GM21423 (cell line): ENCODE data around the gene EFCAB8.
"Not testable (repeated sequence)": the region's sequence is repeated elsewhere in the genome, so short reads cannot be mapped to it uniquely, and the experiment has no call there.

ENCODE experiments used
- ATAC-seq: cut with Tn5 transposase; IDR thresholded peaks from one replicate; pipeline ENCODE4 v1.9.1; 2021; ENCODE audit warnings: mild to moderate bottlenecking, moderate library complexity; ENCODE audit not compliant: unreplicated experiment

Gene EFCAB8

DNA sequence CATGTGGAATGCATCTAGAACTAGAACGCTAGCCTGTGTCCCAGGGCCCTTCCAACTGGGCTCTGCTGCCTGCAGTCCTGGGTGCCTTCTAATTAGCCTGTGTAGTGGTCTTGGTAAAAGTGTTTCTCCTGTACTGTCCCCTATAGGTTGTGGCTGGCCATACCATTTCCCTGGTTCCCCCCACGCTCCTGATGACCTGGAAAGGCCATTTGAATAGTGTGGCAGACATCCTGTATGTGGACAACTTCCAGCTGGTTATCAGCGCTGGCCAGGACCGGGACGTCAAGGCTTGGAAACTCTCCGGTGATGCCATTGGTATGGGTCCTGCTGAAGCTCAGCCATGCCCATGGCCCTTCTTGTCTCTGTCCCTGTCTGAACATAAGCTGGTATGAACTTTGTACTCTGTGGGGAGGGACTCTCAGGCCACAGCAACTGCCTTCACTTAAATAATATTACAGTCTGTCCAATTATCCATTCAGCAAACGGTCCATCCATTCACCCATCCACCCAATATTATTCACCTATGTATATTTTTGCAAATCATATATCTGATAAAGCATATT lies 84.8 kb downstream of the EFCAB8 start:
- ATAC-seq: no peak

DNA sequence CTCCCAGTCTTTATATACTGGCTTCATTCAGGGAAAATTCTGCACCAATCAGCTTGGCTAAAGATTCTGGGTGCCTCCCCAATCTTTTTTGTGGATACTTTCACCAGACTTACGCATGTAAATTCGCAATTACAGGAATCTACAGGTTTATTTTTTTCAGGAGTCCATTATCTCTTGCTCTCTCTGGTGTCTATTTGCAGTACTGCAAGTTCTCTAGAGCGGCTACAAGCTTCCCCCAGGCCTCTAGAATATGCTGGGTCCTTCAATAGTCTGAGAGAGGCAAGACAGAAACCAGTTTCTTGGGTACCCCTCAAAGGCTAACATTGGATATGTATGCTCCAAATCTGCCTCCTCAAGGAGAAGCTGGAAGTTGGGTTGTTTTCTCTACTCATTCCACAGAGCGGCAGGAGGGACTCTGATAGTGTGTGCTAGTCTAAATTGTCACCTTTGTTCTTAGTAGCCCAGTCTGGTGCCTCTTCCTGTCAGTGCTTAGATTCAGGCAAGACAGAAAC lies 87.0 kb downstream of the EFCAB8 start:
- no peak for ATAC-seq

DNA sequence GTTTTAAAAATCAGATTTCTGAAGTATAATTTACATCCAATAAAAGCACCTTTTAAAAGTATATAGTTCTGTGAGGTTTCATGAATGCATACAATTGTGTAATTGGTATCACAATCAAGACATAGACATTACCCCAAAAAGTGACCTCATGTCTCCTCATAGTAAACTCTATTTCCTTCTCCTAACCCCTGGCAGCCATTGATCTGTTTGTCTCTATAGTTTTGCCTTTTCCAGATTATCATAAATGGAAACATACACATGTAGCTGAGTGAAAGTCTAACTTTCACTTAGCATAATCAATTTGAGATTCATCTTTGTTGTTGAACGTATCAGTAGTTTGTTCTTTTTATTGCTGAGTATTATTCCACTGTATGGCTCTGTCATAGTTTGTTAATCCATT lies 87.9 kb downstream of the EFCAB8 start:
- no peak for ATAC-seq

DNA sequence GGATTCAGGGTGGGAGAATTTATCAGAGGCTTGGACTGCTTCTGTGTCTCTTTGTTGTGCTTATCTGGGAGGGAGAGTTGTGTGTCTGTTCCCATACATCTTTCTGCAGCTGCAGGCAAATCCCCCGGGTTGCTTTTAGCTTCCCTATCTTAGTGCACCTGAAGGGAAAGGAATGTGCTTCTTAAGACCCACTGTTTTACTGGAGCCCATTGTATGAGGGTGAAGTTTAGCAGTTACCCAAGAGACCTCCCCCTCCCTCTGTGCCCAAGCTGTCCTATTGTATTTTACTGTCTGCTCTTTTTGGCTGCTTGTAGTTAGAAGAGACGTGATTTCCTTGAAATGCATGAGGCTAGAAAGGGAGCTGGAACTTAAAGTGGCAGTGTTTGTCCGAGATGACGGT lies 91.8 kb downstream of the EFCAB8 start:
- not testable (repeated sequence) for ATAC-seq

DNA sequence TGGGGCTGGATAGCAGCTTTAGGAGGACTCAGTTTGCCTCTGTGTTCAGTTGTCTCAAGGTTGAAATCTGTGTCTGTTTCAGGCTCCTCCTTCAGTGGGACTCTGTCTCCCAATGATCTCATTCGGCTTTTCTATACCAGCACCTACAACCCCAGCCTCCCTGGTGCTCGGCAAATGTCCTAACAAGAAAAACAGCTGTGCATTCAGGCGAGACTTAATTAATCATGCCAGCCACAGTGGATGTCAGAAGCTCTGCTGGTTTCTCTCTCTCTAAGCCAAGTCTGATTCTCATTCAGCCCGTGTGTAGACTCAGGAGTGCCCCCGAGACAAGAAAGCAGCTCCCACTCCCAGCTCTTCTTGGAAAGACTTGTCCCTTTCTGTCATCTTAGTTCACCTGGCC lies 98.7 kb downstream of the EFCAB8 start:
- no peak for ATAC-seq

DNA sequence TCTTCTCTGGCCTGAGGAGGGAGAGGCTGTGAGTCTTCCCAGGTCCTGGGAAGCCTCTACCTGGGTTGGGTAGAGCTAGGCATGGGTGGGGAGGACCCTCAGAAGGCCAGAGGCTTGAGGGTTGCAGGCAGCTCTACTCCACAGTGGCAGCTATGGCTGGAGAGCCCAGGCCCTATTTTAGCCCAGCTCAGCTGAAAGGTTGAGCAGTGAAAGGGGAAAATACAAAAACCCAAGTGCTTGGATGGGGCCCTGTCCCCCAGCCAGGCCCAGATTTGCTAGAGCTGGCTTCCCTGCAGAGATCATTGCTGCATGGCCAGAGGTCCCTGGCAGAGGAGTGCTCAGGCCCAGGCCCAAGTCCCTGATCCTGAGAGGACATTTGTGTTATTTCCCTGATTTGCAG lies 99.9 kb downstream of the EFCAB8 start:
- no peak for ATAC-seq

DNA sequence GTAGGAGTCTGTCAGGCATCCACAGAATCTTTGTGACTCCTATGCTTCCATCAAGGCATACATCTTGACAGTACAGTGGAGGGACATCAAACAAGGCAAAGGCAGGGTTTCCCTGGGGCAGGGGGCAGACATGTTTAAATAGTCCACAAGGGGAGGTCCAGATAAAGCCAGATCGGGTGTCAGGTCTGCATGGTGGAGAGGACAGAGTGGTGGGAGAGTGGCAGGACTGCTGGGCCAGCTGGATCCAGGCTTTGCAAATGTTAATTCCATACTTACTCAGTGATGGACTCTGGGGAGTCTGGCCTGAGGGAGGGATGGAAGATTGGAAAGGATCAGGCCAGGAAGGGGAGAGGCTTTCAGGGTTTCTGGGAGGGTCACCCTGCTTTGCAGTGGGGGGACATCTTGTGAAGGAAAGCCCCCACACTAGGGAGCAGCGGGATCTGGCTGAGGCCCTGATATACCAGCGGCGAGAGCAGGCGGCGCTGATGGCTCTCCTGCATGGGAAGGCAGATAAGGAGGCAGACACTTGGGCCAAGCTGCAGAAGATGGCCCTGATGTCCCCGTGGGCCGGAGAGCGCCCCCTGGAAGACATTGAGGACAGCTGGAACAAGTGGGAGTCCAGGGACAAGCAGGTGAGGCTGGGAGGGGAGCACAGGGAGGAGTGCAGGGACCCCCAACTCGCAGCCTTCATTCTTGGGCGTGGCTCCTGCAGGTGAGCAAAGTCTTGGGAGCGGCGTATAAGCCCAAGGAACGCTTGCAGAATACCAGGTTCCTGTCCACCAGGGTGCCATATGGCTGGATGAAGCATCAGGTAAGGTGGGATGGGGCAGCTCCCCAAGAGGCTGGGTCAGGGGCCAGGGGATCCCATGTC lies 100.9 kb downstream of the EFCAB8 start:
- ATAC-seq: no peak

DNA sequence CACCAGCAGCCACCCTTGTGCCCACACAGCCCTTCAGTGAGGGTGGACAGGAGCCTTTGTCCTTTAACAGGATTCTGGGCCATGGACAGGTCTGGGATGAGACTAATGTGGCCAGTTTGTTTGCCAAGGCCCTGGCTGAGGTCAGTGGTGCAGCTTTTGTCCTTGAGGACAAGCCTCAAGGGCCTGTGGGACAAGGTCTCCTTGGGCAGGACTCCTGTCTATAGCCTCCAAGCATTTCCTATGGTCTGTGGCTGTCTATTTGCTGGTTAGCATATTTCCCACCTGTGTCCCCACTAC lies 101.4 kb downstream of the EFCAB8 start:
- no peak for ATAC-seq

DNA sequence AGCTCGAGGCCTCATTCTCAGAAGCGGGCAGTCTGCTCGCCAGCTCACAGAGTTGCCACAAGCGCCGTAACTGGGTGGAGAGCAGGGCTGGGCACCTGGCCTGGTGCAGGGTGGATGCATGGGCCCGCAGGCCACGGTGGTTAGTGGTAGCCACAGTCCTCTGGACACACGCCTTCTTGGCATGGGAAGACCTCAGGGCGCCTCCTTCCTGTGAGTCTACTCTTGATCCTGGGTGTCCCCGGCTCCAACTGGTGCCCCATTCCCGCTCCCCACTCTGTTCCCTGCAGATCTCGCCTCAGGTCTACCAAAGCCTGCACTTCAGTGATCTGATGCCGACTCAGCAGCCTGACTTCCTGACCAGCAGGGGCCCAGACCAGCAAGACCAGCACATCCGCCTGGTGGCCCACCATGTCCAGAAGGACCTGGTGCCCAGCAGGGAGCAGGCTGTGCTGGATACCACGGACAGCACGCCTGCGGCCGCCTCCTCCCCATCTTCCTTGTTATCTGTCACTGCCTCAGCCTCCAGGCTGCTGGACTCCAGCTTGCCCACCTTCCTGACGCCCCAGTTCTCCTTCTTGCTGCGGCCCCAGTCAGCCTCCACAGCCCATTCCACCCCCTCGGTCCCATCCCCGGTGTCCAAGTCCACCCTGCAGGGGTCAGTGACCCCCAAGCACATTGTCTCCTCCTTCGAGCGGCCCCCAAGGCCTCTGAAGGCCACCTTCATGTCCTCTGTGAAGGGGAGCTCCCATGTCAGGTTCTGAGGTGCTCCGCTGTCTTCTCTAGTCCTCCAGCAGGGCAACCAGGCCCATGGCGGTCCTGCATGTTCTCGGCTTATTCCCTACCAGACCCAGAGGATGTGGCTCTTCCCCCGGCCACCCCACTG lies 102.4 kb downstream of the EFCAB8 start:
- ATAC-seq: no peak

DNA sequence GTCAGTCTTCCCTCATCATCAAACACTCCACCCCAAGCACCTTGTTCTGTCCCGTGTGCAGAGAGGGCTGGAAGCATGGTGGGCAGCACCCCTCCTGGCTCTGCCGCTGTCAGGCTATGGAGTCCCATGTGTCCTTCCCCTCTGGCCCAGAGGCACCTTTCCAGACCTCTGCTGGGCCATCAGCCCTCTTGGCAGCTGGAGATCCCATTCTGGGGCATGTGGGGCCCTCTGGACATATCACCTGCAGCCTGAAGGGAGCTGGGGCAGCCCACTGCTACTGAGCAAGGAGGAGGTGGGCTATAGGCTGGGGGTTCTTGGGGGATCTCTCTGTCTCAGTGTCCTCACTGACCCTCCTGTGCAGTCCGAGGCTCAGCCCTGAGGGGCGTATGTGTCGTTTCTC lies 103.3 kb downstream of the EFCAB8 start:
- ATAC-seq: no peak

DNA sequence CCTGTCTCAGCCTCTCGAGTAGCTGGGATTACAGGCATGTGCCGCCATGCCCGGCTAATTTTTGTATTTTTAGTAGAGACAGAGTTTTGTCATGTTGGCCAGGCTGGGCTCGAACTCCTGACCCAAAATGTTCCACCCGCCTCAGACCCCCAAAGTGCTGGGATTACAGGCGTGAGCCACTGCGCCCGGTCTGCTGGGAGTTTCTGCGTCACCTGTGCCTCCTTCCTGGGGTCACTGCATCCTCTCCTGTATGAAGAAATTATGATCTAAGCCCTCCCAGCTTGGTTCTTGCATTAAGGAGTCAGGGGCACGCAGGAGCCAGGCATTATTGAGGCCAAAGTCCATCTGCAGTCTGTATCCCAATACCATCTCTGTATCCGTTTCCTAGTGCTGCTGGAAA lies 103.9 kb downstream of the EFCAB8 start:
- ATAC-seq: not testable (repeated sequence)

DNA sequence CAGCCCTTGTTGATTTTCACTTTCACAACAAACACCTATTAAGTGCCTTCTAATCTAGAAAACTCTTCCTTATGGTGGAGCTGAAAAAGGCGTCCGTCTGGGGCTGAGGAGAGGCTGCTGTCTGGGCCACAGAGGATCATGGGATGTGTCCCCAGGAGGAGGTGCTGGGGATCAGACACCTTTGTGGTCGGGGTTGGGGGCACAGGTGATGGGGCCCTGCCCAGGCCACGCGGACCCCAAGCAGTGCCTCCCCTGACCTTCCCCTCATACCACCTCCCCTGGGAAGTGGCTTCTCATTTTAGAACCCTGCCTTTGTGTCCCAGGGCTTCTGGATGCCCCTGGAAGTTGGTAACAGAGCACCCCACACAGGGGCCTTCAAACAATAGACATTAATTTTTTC lies 104.5 kb downstream of the EFCAB8 start:
- ATAC-seq: no peak

DNA sequence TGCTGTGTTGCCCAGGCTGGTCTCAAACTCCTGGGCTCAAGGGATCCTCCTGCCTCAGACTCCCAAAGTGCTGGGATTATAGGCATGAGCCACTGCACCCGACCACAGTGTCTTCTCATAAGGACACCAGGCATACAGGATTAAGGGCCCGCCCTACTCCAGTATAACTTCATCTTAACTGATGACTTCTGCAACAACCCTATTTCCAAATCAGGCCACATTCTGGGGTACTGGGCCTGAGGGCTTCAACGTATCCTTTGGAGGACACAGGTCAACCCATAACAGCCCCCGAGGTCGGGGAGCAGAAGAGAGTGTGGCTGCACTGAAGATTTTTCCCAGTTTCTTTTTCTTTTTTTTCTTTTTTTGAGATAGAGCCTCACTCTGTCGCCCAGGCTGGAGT lies 105.9 kb downstream of the EFCAB8 start:
- ATAC-seq: no peak

DNA sequence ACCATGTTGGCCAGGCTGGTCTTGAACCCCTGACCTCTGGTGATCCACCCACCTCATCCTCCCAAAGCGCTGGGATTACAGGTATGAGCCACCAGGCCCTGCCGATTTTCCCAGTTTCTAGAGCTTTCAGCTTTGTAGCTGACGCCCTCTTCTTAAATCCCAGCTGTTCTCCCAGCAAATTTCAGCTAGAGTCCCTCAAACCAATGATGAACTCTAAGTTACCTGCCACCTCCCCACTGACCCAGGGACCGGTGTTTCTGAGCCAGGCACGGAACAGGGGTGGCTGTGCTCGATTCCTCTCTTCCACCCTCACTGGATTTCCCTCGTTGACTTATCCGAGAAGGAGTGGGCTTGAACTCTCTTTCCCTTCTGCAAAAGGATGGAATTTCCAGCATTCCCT lies 106.4 kb downstream of the EFCAB8 start:
- no peak for ATAC-seq

DNA sequence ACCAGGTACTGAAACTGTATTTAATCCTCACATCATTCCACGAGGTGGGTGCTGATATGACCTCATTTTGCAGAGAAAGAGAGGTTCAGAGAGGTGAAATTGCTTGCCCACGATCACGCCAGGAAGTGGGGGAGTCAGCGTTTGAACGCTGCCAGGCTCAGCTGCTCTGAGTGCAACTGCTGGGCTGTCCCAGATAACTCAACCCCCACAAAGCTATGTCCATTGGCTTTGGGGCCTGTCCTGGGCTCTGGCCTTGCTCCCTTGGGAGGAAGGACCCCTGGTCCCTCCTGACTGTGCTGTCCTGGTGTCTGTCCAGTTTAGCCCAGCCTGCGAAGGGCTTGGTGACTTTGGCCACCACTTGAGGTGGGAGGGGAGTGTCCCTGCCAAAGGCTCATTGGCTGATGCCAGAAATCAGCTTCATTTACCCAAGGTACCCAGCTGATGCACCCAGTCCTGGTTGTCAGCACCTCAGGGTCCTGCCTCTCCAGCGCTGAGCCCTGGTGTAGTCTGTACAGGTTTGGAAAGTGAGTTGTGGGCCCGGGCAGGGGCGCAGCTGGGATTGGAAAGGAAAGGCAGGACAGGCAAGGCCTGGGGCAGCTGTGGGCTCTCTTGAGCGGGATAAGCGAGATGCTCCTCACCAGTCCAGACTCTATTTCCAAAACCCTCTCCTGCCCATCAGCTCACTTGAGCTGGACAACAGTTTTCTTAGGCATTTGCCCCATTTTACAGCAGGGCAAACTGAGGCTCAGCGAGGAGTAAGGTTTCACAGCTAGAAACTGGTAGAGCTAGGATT lies 107.1 kb downstream of the EFCAB8 start:
- ATAC-seq: no peak

DNA sequence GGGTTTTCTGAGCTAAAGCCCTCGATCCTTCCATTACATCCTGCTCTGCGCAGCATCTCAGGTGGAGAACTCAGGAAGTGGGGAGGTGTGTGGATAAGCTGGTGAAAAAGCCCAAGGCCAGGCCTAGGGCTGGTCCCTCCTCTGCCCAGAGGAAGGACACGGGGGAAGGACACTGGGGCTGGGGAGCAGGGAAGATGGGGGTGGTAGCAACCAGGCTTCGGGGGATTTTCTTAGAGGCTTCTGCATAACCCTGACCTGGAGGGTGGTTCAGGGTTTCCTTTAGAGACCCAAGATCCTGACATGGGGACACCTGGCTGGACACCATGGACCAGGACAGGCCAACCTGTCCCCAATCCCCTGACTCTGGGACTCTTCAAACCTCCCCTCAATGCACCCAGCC lies 107.7 kb downstream of the EFCAB8 start:
- no peak for ATAC-seq

DNA sequence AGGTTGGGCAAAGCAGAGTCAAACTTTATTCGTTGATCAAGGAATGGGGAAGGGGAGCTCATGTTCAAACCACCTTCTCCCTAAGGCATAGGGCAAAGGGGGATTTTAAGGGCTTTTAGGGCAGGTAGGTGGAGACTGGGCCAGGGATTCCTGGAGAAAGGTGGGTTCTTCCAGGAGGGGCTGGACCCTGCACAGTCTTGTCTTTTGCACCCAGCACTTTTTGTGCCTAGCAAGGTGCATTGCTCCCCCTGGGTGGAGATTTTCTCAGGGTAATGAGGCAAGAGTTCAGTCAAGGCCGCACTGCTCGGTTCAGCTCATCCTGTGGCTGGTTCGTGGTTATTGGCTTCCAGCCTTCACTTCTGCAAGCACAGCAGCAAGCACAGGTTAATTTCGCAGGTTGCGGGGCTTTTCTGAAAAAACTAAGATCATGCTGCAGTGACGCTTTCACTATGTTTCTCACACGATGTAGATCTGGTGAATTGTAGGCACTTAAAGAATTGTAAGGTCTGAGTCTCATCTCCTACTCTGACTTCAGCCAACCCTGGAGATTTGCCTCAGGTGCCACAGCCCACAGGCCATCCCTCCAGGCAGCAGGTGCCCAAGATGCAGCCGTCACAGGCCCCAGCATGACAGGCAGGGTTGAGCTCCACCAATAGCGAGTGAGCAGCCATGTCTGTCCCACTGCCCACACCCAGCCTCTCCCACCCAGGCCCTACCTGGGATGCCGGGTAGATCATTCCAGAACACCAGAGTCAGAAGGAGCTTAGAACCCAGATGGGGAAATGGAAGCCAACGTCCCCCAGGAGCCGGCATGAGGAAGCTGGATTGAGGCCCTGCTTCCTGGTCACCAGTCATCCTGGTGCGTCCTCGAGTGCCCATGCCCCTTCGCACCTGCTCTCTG lies 108.4 kb downstream of the EFCAB8 start:
- no peak for ATAC-seq

DNA sequence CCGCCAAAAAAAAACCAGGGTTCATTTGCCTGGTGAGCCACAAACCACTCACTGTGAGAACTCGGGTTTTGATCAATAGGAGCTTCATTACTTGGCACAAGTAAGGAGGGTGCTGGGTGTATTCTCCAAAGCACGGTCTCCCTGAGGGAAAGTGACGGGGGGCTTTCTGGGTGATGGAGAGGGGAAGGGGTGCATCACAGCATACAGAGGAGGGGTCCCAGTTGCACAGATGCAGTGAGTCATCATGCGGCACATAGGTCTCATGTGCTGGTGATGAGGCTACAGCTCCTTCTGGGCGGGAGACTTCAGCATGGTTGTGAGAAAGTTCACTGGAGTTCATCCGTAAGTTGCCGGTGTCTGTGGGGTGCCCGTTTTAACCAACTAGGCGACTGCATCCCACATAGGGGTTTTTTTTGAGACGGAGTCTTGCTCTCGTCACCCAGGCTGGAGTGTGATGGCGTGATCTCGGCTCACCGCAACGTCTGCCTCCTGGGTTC lies 109.3 kb downstream of the EFCAB8 start:
- ATAC-seq: no peak

DNA sequence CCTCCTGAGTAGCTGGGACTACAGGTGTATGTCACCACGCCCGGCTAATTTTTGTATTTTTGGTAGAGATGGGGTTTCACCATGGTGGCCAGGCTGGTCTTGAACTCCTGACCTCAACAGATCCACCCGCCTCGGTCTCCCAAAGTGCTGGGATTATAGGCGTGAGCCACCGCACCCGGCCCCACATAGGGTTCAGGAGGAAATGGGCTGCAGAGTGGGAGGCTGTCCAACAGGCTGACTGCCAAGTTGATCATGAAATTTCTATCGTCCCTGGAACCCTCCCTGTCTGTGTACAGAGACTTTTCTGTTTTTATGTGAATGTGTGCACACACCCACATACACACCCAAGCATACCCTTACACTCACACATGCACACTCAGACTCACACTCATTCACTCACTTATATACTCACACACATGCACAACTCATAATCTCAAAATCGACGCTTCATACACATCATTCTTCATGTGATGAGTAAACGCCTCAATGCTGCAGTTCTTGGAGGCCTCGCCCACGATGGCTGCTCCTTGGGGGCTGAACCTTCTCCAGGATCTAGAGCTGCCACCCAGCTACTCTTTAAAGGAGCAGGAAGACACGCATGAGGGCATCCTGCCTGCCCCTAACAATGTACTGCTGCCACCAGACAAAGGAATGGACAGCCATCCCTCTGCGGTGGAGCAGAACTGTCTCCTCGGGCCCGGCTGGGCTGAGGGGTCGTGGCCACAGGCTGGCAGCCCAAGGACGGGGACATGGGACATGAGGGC lies 109.9 kb downstream of the EFCAB8 start:
- ATAC-seq: no peak
